CD1c-positive myeloid dendritic cell (primary cell): Measurements from ENCODE around the gene MIA.
"Not testable (repeated sequence)": the region's sequence is repeated elsewhere in the genome, so short reads cannot be mapped to it uniquely, and the experiment has no call there.

ENCODE experiments used
- DNase-seq: peaks from one replicate; pipeline ENCODE4 v3.0.0-alpha.2; 2016; ENCODE audit errors: extremely low spot score

MIA gene

DNA sequence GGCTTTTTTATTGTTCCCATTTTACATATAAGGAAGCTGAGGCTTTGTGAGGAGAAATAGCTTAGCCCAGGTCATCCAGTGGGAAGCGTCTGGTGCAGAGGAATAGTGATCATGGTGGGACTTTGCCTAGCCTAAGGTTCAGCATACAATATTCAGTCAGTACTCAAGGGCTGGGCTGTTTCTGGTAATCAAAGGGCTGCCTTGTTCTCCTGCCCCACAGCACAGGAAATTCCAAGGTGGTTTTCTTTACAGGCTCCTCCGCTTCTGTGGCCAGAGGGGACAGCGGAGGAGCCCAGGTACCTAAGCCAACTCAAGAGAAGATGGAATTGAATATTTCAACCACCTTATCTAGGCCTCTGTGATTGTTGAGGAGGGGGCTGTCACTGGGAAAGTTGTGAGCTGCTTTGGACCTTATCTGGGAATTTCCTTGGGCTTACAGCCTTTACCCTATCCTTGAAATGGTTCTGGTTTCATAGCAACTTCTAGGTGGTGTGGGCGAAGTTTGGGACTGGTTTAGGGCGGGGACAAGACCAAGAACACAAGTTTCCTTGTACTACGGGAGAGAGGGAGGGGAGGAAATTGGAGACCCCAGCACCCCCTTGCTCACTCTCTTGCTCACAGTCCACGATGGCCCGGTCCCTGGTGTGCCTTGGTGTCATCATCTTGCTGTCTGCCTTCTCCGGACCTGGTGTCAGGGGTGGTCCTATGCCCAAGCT lies at the start of gene MIA:
MIA (plus strand) TSS at position 606 of the 716 bp plus-strand sequence; CDS start at position 628, 22 bp downstream.
- no peak for DNase-seq

DNA sequence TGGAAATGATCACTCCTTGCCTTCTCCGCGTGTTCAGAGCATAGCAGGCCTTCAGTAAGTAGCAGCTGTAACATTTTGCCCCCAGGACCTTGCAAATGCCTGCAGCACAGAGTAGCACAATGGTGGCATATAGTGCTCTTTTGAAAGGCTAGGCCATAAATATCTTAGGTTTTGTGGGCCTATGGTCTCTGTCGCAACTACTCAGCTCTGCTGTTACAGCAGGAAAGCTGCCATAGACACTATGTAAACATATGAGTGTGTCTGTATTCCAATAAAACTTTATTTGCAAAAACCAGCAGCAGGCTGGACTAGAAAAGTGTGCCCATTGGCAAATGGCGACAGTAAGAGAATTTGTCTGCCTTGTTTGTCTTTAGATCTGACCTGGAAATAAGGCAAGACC lies 49.0 kb upstream of the MIA start:
- no peak for DNase-seq

- DNase-seq, result not testable (repeated sequence)
These were observed 45.3 kb upstream of the MIA start for GRCh38 chr19:40730065-40730464.

DNA sequence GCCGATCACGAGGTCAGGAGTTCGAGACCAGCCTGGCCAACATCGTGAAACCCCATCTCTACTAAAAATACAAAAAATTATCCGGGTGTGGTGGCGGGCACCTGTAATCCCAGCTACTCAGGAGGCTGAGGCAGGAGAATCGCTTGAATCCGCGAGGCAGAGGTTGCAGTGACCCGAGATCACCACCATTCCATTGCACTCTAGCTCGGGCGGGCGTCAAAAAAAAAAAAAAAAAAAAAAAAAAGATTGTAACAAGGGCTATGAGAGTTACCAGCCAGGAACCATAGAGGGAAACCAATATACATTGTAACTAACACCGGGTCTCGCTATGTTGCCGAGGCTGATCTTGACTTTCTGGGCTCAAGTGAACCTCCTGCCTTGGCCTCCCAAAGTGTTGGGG lies 43.0 kb upstream of the MIA start:
- not testable (repeated sequence) for DNase-seq

- no peak for DNase-seq
These were observed 42.2 kb upstream of the MIA start for GRCh38 chr19:40733149-40733548.

GRCh38 chr19:40735013-40735771 lies 40.1 kb upstream of the MIA start:
- DNase-seq, result no peak

DNA sequence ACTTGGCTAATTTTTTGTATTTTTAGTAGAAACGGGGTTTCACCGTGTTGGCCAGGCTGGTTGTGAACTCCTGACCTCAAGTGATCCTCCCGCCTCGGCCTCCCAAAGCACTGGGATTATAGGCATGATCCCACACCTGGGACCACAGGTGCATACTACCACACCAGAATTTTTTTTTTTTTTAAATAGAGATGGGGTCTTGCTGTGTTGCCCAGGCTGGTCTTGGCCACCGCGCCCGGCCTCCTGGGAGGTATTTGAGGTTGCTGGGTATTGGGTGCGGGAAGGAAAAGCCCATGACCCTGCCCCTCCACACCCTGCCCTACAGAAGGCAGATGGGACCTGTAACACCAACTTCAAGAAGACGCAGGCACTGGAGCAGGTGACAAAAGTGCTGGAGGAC lies 38.7 kb upstream of the MIA start:
- DNase-seq, result no peak

- DNase-seq, result no peak
These were observed 38.1 kb upstream of the MIA start for GRCh38 chr19:40737102-40737644.

- DNase-seq, result no peak
These were observed 36.1 kb upstream of the MIA start for GRCh38 chr19:40739030-40739839.

DNA sequence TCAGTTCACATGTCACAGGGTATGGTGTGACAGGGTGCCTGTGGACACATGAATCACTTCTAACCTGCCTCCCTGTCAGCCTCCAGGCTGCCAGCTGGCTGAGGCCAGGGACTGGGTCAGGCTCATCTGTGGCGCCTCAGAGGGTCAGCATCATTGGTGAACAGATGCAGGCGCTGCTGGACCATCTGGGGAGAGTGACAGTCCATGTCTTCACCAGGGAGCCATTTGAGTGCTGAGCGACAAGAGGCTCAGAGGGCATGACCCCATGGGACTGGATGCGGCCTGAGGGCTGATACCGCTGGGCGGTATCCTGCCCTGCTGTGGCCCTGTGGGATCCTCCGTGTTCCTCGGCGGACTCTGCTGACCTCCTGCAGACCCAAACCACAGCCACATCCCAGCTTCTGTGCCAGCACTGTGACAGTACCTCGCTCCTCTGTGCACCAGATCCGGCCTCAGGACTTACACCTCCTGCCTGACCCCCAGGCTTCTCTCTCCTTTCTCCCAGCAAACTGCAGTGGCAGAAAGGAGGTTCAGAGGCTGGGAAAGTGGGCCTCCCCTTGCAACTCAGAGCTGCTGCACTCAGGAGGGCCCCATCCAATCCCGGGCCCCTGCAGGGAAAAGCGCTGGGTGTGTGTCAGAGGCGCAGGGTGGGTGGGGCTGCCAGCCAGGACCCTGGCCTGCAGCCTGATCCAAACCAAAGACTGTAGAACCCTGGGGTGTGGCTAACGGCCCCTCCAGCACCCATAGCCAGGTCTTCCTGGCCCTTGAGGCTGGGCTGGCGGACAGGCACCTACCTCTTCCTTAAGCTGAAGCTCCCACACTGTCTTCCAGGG lies 35.2 kb upstream of the MIA start:
- DNase-seq, result no peak

GRCh38 chr19:40740747-40741146 lies 34.6 kb upstream of the MIA start:
- no peak for DNase-seq

GRCh38 chr19:40741527-40742390 lies 33.6 kb upstream of the MIA start:
- DNase-seq, result peak; percentile 36

DNA sequence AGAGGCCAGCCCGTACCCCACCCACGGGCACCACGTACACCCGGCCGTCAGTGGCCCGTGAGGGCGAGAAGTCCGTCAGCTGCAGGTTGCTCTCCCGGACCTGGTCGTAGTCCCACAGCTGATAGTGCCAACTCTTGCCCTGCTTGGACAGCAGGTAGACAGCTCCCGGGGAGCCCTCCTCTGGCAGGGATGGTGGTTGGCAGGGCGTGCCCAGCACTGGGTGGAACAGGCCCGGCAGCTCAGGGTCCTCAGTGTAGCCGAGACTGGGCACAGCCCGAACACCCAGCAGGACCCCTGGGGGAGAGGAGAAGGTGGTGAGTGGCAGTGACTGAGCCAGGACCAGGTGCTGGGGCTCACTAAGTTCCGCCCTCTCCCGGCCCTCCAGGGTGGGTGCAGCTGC lies 32.8 kb upstream of the MIA start:
- DNase-seq, result no peak

DNA sequence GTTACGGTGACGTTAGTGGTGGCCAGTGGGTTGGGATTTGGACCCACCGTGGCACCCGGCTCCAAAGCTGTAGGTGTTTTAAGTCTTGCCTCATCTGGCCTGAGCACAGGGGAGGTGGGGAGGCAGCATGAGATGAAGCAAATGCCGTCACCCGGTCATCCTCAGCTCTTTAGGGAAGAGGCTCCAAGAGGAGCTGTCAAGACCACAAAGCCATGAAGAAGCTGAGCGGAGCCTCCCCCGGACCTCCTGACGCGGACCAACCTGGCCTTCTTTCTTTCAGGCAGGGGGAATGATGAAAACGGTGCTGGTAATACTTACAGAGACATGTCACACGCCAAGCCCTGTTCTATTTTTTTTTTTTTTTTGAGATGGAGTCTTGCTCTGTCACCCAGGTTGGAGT lies 32.4 kb upstream of the MIA start:
- DNase-seq, result no peak

DNA sequence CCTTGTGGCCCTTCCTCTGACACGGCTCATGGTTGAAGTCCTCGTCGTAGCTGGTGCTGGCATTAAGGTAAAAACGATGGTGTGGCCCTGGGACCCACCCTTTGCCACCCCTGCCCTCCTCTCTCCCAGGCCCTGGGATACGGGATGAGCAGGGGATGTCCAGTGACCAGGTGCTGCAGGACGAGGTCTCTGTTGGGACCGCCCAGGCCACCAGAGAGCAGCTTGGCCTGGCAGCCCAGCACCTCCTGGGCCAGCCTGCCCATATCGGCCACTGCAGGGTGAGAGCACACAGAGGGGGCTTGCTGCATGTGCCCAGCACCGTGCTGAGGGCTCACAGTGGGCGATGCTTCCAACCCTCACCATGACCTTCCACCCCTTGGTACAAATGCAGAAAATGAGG lies 31.4 kb upstream of the MIA start:
- no peak for DNase-seq

- DNase-seq, result no peak
These were observed 30.5 kb upstream of the MIA start for GRCh38 chr19:40744554-40745401.

GRCh38 chr19:40745402-40745780 lies 29.9 kb upstream of the MIA start:
- no peak for DNase-seq

DNA sequence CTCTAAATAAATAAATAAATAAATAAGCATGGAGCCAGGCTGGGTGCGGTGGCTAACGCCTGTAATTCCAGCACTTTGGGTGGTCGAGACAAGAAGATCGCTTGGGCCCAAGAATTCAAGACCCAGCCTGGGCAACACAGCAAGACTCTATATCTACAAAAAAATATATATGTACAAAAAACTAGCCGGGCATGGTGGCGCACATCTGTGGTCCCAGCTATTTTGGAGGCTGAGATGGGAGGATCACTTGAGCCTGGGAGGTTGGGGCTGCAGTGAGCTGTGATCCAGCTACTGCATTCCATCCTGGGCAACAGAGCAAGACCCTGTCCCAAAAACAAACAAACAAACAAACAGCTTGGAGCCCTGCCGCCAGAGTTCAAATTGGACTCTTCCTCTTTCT lies 27.8 kb upstream of the MIA start:
- no peak for DNase-seq

DNA sequence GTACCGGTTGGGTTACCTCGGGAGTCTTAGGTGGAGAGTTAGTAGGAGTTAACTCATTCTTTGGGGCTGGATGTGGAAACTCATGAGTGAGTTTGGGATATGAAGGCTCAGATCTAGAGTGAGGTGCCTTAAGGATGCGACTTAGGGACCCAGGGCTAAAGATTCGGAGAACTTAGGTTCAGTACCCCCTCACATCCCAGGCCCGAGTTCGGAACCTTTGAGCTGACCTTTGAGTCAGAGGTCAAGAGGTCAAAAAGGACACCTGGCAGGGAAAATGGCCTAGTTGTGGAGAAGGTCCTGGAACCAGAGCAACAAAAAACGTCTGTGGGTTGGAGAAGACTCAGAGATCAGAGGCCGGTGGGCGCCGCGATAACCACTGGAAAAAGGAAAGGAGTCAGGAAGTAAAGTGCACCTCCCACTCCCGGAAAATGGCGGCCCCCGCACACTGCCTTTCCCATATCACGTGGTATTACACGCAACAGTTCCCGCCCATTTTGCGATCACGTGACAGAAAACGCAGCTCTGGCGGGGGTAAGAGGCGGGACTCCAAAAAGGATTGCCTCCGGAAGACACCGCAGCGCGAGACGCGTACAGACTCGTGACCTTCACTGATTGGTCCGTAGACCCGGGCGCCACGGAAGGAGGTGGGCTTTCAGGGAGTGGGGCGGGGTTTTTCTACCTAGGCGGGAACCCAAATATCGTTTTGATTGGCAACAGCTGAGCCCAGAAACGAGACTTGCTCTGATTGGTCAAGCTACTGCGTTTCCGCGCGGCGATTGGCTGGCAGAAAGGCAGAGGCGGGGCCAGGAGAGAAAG lies 25.1 kb upstream of the MIA start, which contains the start of gene ACTMAP:
ACTMAP (minus strand) TSS at position 420 of the 816 bp plus-strand sequence. CDS start 674 bp downstream, outside the sequence.
- peak; percentile 100 for DNase-seq
